GM21515 (cell line): Measurements from ENCODE around the gene TBR1.

ENCODE experiments used
- ATAC-seq: cut with Tn5 transposase; IDR thresholded peaks from one replicate; pipeline ENCODE4 v1.9.1; 2021; ENCODE audit not compliant: unreplicated experiment

Gene TBR1

GRCh38 chr2:161426922-161427663, 11.0 kb downstream of the TBR1 start:
- ATAC-seq = no peak

DNA sequence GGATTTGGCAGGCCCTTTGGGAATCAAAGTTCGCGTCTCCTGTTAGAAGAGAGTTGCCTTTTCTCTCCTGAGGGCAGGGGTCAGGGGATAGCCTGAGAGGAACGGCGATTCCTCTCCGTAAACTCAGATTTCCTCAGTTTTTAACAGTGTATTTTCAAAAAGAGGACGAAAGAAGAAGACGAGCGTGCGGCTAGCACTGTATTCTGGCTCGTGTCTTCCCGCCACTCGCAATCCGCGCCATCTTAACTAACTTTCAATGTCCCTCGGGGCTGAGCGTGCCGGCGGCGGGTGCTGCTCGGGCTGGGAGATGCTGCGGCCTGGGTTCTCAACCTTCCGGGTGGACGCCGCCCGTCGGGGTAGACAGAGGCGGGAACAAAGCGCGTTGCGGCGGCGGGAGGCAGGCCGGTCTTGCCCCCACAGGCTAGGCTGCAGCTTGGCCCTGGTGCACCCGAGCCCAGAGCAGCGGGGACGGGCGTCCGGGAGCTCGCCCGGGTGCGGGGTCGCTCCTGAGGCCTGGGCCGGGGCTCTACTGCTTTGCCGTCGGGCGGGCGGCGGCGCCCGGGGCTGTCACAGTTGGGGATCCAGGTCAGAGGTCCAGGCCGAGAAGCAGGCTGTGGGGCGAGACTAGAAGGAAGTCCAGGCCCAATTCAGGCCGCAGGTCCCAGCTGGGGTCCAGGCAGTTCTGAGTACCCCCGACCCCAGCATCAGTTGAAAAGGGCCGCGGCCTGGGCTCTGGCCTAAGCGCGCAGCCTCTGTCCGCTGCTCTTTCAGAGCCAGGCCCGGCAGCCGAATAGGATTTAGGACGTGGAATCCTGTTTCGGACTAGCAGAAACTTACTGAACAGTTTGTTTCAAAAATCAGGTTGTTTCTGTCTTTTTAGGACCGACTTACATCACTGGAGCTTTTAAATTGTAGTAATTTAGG, 11.8 kb downstream of the TBR1 start:
- no peak for ATAC-seq

DNA sequence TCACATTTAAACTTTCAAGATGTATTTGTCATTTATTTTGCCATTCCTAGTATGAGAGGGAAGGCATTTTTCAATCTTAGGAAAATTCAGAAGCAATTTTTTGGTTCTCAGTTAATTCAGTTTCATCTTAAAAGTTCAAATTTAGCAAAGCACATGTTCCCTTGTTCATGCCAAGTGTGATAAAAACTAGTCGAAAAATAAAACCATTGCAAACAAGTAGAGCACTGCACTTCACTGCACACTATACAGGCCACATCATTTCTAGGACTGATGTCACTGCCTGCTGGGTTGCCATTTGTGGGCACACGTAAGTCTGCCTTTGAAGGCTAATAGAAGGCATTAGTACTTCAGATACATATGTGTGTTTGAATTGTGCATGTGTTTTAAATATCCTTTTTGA, 14.3 kb downstream of the TBR1 start:
- ATAC-seq = no peak

GRCh38 chr2:161432107-161432506, 16.0 kb downstream of the TBR1 start:
- ATAC-seq = no peak

GRCh38 chr2:161434118-161434517, 18.0 kb downstream of the TBR1 start:
- ATAC-seq = no peak

GRCh38 chr2:161436411-161436810, 20.3 kb downstream of the TBR1 start:
- ATAC-seq = no peak

GRCh38 chr2:161438598-161438997, 22.5 kb downstream of the TBR1 start:
- ATAC-seq = no peak

DNA sequence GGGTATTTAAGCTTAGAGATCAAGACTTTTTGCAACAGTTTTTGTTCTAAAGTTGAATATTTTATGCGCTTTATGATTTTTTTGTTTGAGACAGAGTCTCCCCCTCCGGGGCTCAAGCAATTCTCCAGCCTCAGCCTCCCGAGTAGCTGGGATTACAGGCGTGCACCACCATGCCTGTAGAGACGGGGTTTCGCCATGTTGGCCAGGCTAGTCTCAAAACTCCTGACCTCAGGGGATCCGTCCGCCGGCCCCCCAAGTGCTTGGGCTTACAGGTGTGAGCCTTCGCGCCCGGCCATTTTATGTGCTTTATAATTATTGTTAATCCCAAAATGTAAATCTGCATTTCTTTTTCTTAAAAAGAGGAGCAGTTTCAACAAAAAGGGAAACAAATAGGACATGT, 29.0 kb downstream of the TBR1 start:
- ATAC-seq = no peak

- no peak for ATAC-seq
These were observed 32.3 kb downstream of the TBR1 start for GRCh38 chr2:161448431-161448830.

DNA sequence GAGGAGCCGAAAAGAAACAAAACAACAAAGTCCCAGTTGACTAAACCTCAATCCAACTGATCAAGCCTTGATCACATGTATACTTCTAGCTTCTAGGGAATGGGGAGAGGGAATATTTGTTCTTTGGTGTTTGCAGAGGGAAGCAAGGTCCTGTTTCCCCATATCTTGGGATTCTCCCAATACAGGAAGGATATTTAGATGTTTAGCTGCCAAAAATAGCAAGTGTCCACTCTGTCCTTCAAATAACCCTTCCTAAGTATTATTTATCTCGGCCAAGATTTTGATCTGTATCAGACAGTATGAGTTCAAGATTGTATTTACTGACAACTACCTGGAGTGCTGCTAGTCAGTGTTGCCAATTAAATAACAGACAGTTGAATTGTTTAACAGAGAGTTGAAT, 55.5 kb downstream of the TBR1 start:
- ATAC-seq = no peak

- ATAC-seq = no peak
These were observed 58.8 kb downstream of the TBR1 start for GRCh38 chr2:161474920-161475319.
